IPS DF 4.7 (cell line): ENCODE data around the gene IL36A.

ENCODE experiments used
- DNase-seq: peaks from one replicate; pipeline ENCODE4 v3.0.0-alpha.2; 2013; ENCODE audit warnings: low spot score; ENCODE audit errors: extremely low read depth

IL36A gene

DNA sequence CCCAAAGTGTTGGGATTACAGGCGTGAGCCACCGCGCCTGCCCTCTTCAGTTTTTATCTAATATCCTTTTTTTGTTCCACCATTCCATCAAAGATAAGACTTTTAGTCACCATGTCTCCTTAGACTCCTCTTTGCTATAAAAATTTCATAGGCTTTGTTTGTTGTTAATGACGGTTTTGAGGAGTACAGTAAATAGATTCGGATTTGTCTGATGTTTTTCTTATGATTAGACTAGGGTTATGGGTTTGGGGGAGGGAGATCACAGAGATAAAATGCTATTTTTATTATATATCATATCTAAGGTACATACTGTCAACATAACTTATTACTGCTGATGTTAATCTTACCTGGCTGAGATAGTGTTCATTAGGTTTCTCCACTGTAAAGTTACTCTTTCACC is 41.2 kb downstream of the IL36A start:
- DNase-seq = no peak

DNA sequence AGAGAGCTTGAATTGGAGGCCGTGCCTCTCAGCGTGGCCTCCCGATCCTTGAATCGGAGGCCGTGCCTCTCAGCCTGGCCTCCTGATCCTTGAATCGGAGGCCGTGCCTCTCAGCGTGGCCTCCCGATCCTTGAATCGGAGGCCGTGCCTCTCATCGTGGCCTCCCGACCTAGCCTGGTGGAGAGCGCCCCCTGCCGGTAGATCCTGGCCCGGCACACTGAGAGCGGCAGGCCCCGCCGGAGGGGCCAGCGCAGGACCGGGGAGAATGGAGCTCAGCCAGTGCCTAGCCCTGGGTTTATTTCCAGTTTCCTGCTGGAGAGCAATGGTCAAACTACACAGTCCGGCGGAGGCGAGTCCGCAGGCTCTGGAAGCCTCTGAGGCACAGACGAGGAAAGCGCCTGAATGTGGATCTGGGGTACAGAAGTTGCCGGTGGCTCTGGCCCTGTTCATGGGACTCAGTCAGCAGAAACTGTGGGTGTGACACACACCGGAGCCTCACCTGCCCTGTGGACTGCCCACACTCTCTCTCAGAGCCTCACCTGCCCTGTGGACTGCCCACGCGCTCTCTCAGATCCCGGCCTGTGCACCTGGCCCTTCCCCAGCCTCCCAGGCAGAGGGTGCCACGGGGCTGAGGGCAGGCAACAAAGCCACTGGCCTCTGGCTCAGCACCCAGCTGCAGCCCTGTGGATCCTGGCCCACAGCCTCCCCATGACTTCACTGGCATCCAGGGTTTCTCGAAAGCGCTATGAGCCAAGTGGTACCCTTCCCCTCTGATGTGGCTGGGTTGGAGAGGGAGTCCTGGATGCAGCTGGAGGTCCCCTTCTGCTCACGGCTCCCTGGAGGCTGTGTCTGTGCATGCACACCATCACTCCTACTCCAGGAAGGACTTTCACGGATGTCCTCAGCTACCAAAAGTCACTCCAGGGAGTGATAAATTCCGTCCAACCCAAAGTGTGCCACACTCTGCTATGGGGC is 45.9 kb downstream of the IL36A start:
- no peak for DNase-seq

DNA sequence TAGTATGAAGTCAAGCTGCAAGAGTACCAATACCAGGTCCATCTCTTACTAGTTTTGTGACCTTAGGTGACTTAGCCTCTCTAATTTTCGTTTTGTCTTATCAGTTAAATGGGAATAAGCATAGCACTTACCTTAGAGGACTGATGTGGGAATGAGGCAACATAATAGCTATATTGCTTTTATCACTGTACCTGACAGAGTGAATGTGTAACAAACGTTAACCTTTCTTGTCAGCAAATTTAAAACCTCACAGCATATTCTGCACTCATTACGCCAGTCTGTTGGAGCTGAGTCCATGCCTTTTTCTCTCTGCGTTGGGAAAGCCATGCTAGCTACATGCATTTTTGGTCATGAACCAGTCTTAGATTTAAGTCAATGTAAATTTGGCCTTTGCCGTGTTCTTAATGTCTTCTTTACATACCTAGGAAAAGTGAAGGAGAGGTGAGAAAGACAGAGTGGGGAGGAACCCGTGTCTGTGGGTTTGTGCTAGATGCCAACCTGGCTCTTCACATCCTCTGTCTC is 47.2 kb downstream of the IL36A start, which contains the start of gene IL36B:
IL36B (minus strand) TSS at position 472 of the 522 bp plus-strand sequence.
- no peak for DNase-seq

DNA sequence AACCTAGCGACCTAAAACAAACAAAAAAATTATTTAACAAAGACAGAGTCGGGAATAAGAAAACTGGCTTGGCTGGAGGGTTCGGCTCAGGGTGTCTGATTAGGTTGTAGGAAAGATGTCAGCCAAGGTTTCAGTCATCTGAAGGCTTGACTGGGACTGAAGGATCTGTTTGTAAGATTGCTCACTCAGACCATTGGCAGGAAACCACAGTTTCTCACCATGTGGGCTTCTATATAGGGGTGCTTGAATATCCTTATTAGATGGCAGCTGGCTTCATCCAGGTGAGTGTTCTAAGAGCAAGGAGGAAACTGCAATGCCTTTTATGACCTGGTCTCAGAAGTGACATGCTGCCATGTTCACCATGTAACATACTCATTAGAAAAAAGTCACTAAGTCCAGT is 48.4 kb downstream of the IL36A start:
- DNase-seq = no peak

DNA sequence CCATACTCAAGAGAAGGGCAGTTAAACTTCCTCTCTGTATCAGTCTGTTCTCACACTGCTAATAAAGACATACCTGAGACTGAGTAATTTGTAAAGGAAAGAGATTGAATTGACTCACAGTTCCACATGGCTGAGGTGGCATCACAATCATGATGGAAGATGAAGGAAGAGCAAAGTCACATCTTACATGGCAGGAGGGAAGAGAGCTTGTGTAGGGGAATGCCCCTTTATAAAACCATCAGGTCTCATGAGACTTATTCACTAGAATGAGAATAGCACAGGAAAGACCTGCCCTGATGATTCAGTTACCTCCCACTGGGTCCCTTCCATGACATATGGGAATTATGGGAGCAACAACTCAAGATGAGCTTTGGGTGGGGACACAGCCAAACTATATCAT is 48.8 kb downstream of the IL36A start:
- no peak for DNase-seq

DNA sequence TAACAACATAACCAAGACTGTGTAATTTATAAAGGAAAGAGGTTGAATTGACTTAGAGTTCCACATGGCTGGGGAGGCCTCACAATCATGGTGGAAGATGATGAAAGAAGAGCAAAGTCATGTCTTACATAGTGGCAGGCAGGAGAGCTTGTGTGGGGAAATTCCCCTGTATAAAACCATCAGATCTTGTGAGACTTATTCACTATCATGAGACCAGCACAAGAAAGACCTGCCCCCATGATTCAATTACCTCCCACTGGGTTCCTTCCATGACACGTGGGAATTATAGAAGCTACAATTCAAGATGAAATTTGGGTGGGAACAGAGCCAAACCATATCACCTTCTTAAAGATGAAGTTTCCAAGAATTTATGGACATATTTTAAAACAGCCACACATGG is 51.3 kb downstream of the IL36A start:
- no peak for DNase-seq

DNA sequence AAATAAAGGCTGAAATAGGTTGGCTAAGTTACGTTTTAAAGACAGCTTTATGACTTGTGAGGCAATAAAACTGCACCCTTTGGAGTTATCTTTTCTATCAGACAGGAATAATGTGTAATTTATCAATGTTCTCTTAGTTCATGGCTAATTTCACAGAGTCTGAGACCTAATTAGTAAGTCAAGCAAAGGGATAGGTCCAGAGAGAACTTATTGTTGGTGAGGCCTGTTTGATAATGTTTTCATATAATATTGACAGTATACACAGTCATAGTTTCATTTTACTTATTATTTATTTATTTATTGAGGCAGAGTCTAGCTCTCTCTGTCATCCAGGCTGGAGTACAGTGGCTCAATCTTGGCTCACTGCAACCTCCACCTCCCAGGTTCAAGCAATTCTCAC is 51.9 kb downstream of the IL36A start:
- no peak for DNase-seq
